Fibroblast of gingiva (primary cell): ENCODE measurements around the gene TM7SF3.
"Not testable (repeated sequence)": the region's sequence is repeated elsewhere in the genome, so short reads cannot be mapped to it uniquely, and the experiment has no call there.

Experiments used
- DNase-seq: peaks from one replicate; pipeline ENCODE4 v3.0.0-alpha.2; 2011; ENCODE audit warnings: low read depth

The TM7SF3 gene, protein sequence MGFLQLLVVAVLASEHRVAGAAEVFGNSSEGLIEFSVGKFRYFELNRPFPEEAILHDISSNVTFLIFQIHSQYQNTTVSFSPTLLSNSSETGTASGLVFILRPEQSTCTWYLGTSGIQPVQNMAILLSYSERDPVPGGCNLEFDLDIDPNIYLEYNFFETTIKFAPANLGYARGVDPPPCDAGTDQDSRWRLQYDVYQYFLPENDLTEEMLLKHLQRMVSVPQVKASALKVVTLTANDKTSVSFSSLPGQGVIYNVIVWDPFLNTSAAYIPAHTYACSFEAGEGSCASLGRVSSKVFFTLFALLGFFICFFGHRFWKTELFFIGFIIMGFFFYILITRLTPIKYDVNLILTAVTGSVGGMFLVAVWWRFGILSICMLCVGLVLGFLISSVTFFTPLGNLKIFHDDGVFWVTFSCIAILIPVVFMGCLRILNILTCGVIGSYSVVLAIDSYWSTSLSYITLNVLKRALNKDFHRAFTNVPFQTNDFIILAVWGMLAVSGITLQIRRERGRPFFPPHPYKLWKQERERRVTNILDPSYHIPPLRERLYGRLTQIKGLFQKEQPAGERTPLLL

DNA sequence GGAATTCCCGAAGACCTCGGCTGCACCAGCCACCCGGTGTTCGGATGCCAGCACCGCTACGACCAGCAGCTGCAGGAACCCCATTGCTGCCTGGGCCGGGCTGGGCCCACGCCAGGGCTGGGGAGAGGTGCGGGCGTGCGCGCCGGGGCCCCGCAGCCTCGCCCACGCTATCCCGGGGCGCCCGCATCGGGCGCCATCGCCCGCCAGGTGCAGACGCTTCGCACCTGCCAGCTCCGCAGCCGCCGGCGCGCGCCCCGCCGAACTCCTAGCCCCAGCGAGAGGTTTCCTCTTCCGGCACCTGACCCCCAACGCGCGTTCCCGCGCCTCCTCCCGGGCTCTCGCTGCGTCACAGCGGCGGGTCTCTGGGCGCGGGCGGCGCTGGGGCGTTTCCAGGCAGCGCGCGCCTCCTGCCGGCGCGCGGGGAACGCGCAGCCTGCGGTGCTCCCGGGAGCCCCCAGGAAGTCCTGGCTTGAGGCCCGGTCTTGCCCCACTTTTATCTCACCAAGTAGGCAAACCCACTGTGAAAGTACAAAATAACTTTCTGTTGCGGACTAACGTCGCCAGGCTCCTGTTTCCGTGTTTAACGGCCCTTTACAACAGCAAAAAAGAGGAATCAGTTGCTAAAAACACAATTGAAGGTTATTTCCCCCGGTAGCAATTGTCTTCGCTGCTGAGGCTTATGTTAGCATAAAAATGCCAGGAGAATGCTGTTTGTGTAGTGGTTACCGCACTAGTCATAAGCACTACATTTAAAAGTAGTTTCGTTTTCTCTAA lies at the start of gene TM7SF3:
Gene TM7SF3, minus strand, starts transcription at position 300 of the 774 bp plus-strand sequence. Its CDS starts 216 bp downstream, at position 84.
- peak; percentile 82 for DNase-seq

DNA sequence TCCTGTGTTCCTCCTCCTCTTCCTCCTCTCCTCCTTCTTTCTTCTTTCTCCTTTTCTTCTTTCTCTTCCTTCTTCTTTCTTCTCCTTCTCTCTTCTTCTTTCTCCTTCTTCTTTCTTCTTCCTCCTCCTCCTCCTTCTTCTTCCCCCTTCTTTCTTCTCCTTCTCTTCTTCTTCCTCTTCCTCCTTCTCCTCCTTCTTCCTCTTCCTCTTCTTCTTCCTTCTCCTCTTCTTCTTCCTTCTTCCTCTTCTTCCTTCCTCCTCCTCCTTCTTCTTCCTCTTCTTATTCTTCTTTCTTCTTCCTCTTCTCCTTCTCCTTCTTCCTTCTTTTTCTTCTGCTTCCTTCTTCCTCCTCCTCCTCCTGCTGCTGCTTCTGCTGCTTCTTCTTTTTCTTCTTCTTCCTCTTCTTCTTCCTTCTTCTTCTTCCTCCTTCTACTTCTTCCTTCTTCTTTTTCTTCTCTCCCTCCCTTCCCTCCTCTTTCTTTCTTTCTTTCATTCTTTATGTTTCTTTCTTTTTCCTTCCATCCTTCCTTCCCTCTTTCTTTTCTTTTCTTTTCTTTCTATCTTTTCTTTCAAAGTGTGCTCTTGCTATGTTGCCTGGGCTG lies 49.2 kb upstream of the TM7SF3 start:
- no peak for DNase-seq

DNA sequence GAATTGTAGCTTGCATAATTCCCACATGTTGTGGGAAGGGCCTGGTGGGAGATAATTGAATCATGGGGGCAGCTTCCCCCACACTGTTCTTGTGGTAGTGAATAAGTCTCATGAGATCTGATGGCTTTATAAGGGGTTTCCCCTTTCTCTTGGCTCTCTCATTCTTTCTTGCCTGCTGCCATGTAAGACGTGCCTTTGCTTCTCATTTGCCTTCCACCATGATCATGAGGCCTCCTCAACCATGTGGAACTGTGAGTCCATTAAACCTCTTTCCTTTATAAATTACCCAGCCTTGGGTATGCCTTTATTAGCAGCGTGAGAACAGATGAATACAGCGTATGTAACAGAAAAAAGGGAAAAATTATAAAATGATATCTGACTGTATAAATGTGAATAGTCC lies 47.1 kb upstream of the TM7SF3 start:
- DNase-seq: no peak

DNA sequence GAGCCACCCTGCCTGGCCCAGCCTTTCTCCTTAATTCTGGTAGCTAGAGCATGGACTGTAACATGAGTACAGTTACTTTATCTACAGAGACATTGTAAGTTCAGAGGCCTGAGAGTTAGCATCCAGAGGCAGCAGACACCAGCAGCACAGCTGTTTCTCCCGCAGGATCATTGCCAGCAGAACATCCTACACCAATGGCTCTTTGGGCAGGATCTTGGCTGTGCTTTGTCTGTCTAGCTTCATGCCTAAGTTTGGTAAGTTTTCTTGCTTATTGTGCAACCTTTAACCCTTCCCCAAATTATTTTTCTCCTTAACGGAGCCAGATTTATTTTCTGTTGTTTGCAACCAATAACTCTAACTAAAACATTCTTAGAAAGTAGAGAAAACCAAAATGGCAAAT lies 46.6 kb upstream of the TM7SF3 start:
- DNase-seq: peak; percentile 54

DNA sequence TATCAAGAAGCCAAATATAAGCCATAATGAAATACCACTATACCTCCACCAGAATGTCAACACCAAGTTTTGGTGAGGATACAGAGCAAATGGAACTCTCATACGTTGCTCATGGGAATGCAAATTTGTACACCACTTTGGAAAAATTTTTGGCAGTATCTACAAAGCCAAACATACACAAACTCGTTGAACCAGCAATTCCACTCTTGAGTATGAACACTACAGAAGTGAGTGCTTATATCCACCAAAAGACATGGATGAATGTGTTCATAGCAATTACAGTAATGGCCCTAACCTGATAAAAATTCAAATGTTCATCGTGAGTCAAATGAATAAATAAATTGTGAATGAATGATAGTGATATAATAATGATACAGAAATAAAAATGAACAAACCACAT lies 43.4 kb upstream of the TM7SF3 start:
- DNase-seq: no peak

DNA sequence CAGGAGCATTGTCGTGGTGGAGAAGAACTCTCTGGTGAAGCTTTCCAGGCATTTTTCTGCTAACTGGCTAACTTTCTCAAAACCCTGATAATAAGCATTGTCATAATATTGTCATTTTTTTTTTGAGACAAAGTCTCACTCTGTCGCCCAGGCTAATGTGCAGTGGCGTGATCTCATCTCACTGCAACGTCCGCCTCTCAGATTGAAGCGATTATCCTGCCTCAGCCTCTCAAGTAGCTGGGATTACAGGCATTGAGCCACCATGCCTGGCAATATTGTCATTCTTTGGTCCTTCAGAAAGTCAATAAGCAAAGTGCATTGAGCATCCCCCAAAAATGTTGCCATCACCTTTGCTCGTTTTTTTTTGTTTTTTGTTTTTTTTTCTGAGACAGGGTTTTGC lies 41.8 kb upstream of the TM7SF3 start:
- no peak for DNase-seq

DNA sequence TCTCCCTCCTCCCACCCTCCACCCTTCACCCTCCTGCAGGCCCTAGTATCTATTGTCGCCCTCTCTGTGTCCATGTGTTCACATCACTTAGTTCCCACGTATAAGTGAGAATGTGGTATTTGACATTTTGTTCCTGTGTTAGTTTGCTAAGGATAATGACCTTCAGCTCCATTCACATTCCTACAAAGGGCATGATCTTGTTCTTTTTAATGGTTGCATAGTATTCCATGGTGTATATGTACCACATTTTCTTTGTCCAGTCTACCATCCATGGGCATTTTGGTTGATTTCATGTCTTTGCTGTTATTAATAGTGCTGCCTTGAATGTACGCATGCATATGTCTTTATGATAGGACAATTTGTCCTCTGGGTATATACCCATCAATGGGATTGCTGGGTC lies 38.6 kb upstream of the TM7SF3 start:
- no peak for DNase-seq

DNA sequence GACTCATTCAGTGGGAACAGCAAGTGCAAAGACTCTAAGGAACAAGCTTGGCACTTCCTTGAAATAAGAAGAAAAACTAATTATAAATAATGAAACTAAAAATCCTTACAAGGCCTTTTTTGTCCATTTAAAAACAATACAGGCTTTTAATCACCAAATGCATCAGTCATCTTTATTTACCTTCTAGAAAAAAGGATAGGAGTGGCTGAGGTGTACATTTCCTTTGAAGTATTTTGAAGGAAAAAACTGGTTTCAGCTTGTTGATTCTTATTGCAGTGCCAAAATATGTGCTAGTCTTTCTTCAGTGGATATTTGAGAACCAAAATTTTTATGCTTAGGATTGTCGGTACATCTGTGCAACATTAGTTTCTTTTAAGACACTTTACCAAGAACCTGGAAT lies 38.0 kb upstream of the TM7SF3 start:
- DNase-seq: no peak

DNA sequence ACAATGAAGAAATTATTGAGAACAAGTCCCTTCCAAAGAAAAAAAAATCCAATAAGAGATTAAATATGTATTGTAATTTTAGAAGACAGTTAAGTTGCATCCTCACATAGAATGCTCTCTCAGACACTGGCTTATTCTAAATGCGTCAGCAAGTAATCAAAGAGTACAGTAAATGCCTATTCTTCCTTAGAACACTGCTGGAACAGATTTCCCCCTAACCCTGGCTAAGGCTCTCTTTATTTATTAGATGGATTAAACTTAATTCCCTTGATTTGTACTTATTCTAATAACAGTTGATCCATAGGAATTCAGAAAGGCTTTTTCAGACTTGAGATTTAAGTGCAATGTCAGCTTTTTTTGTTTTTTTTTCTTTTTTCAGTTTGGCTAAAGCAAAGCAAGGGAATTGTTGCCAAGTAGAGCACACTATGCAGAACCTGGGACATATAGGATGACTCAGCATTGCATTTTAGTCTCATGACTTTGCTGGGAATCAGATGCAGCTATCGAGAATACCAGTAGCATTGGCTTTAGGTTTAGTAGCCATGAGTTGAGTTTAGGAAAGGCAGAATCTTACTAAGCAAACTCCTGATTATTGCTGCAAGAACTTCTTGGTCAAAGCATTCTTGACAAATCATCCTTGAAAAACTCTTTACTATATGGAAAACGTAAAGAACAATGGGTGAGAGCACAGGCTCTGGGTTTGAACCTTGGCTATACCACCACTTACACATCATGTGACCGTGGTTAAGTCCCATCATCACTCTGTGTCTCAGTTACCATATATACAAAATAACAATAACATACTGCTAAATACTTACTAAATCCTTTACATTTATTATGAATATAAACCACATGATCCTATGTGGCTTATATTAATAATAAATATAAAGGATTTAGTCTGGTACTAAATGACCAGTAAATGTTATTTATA lies 34.9 kb upstream of the TM7SF3 start:
- DNase-seq: peak; percentile 66

DNA sequence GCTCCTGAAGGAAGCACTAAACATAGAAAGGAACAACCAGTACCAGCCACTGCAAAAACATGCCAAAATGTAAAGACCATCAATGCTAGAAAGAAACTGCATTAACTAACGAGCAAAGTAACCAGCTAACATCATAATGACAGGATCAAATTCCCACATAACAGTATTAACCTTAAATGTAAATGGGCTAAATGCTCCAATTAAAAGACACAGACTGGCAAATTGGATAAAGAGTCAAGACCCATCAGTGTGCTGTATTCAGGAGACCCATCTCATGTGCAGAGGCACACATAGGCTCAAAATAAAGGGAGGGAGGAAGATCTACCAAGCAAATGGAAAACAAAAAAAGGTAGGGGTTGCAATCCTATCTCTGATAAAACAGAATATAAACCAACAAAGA lies 27.8 kb upstream of the TM7SF3 start:
- DNase-seq: not testable (repeated sequence)

DNA sequence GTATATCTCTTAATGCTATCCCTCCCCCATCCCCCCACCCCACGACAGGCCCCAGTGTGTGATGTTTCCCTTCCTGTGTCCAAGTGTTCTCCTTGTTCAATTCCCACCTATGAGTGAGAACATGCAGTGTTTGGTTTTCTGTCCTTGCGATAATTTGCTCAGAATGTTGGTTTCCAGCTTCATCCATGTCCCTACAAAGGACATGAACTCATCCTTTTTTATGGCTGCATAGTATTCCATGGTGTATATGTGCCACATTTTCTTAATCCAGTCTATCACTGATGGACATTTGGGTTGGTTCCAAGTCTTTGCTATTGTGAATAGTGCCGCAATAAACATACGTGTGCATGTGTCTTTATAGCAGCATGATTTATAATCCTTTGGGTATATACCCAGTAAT lies 26.5 kb upstream of the TM7SF3 start:
- not testable (repeated sequence) for DNase-seq

DNA sequence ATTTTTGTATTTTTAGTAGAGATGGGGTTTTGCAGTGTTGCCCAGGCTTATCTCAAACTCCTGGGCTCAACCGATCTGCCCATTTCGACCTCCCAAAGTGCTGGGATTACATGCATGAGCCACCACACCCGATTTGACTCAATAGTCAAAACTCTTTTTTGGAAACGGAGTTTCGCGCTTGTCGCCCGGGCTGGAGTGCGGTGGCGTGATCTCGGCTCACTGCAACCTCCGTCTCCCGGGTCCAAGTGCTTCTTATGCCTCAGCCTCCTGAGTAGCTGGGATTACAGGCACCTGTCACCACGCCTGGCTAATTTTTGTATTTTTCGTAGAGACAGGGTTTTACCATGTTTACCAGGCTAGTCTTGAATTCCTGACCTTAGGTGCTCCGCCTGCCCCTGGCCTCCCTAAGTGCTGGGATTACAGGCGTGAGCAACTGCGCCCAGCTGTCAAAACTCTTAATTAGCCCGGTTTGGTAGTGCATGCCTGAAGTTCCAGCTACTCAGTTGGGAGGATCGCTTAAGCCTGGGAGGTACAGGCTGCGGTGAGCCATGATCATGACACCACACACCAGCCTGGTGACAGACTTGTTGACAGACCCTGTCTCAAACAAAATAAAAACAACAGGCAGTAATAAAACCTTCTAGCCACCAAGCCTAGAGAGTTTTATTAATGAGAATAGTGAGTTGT lies 20.6 kb upstream of the TM7SF3 start:
- no peak for DNase-seq

DNA sequence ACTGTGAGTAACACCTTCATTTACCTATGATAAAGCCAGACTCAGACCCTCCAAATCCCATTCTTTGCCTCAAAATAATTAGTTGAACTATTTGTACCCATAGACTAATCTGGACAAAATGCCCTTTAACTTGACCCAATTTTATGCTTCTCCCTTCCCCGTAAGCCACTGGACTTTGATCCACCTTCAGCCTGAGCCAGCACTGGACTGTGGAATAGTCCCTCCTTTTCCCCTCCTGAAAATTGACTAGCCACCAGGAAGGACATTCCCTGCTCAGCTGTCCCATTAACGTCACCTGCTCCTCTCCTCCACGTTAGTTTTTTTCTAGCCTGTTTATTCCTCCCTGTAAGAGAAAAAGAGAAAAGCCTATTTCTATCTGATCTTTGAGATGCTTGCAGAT lies 18.5 kb upstream of the TM7SF3 start:
- DNase-seq: no peak

DNA sequence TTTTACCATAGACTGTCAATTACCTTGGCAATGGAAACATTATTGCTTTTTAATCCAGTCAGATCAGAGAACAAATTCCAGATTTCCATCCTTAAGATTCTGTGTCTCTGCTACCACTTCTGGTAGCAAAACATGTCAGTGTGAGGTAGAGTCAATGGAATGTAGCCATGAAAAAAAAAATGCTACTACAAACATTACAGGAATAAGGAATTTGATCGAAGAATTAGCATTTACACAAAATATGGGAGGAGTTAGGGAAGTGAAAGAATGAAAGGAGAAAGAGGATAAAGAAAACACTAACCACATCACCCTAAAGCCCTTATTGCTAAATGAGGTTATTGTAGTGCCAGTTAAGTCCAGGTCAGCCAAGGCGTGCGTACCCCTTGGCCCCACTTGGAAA lies 17.3 kb upstream of the TM7SF3 start:
- DNase-seq: no peak

DNA sequence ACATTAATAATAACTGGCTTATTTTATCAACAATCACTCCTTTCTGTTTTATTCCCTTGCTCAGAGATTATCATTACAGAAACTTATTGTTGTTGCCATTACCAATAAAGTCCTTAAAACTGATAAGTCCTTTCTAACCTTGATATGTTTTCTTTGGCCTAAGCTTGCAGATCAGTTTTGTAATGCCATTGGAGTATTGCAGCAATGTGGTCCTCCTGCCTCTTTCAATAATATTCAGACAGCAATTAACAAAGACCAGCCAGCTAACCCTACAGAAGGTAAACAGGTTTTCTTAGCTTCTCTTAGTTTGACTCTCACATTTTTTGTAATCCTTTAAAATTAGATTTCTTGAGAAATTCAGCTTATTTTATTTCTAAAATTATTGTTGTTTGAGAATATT lies 12.1 kb upstream of the TM7SF3 start:
- no peak for DNase-seq

DNA sequence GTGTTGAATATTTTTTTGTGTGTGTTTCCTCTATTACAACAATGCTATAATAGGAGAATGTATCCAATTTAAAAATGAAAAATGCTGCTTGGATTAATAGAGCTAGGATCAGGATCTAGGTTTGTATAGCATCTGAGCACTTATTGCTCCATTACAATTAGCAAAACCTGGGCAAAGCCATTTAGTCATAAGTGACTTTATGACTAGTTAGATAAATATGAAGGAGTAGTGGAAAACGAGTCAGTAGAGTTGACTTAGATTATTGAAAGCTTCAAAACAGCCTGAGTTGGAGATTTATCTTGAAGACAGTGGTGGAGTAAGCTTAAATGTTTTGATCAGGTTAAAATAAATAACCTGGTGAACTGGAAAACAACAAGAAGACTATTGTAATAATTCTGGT lies 10.9 kb upstream of the TM7SF3 start:
- no peak for DNase-seq

DNA sequence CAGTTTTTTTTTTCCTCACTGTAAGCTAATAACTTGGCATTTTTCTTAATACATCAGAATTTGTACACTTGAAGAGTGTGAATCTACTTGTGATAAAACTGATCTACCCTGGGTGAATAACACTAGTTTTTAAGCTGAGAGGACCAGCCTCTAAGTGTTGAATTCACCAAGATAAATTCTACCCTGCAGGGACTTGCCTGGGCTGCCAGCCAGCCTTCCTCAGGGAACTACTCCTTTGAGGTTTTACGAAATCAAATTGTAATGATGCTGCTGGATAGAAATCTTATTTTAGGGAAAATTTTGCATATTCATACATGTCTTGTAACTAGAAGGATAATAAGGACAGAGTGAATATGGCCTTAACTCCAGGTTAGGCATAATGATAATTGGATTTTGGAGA lies 10.1 kb upstream of the TM7SF3 start:
- peak; percentile 27 for DNase-seq

DNA sequence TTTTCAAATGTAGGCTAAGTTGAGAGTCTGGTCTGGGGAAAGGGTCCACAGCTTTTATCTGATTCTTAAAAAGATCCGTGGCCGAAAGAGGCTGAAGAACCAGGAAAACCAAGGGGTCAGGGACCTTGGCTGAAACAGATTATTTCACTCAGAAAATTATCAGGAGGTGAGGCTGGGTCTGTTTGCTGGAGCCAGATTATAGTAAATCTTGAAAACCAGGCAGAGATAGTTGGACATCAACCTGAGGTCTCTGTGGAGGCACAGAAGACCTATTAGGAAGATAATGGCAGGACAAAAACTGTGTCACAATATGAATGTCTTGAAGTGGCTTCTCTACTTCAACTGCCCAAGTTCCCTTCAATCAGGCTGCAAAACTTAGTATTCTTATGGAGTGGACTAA lies 6.6 kb upstream of the TM7SF3 start:
- no peak for DNase-seq

DNA sequence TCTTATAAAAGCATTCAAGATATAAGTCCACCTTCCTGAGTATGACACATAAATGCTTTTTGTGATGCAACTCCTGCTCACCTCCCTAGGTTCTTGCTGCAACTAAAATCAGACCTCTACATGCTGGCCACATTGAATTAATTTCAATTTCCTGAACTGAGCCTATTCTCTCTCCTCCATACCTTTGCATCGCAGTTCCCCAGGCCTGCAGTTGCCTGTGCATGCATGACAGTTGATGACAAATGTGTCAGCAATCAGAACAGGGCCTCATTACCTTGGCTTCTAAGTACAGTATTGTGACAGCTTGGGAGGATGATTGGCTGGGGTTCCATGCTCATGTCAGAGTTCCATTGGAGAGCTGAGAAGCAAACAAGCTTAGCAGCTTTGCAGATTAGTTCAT lies 3.9 kb upstream of the TM7SF3 start:
- DNase-seq: no peak

DNA sequence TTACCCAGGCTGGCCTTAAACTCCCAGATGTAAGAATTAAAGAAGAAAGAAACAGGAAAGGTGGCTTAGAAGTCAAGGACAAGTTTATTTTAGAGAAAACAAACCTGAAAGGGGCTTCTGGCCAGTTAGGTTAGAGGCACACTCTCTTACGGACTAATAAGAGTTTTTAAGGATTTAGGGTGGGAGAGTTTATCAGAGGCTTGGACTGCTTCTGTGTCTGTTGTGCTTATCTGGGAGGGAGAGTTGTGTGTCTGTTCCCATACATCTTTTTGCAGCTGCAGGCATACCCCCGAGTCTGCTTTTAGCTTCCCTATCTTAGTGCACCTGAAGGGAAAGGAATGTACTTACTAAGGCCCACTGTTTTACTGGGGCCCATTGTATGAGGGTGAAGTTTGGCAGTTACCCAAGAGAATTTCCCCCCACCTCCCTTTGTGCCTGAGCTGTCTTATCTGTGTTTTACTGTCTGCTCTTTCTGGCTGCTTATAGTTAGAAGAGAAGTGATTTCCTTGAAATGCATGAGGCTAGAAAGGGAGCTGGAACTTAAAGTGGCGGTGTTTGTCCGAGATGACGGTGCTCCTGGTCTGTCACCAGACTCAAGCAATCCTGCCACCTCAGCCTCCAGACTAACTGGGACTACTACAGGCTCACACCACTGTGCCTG lies 3.1 kb upstream of the TM7SF3 start:
- not testable (repeated sequence) for DNase-seq

DNA sequence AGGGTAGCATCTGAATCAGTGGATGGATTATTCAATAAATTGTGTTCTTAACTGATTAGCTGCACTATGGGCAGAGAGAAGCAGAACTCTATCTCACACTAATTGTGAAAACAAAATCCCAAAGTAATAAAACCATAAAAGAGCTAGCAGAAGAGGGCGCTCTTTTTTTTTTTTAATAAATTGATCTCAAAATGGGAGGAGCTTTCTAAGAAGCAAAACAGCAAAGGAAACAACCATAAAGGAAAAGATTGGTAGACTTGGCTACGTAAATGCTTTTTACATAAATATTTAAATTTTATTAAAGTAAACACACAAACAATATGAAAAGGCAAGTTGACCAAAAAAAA lies 1.5 kb upstream of the TM7SF3 start:
- DNase-seq: peak; percentile 32
